ENCODE measurements around the gene CDKAL1.
"Not testable (repeated sequence)": the region's sequence is repeated elsewhere in the genome, so short reads cannot be mapped to it uniquely, and the experiment has no call there.

The CDKAL1 gene

GRCh38 chr6:20808924-20809323 is 274.7 kb downstream of the CDKAL1 start:
- DNase-seq: no peak

- DNase-seq: no peak
Observed at GRCh38 chr6:20810727-20811108, 276.5 kb downstream of the CDKAL1 start.

- DNase-seq: no peak
Observed at GRCh38 chr6:20811109-20811761, 277.0 kb downstream of the CDKAL1 start.

- no peak for DNase-seq
Observed at GRCh38 chr6:20812776-20813175, 278.5 kb downstream of the CDKAL1 start.

- DNase-seq: no peak
Observed at GRCh38 chr6:20814494-20814893, 280.2 kb downstream of the CDKAL1 start.

- DNase-seq: no peak
Observed at GRCh38 chr6:20816126-20816525, 281.9 kb downstream of the CDKAL1 start.

- no peak for DNase-seq
Observed at GRCh38 chr6:20817806-20818320, 283.6 kb downstream of the CDKAL1 start.

GRCh38 chr6:20819774-20820400 is 285.6 kb downstream of the CDKAL1 start:
- no peak for DNase-seq

- no peak for DNase-seq
Observed at GRCh38 chr6:20826378-20826777, 292.1 kb downstream of the CDKAL1 start.

- DNase-seq: no peak
Observed at GRCh38 chr6:20827798-20828197, 293.5 kb downstream of the CDKAL1 start.

- no peak for DNase-seq
Observed at GRCh38 chr6:20830576-20830975, 296.3 kb downstream of the CDKAL1 start.

- DNase-seq: not testable (repeated sequence)
Observed at GRCh38 chr6:20831251-20831650, 297.0 kb downstream of the CDKAL1 start.

- no peak for DNase-seq
Observed at GRCh38 chr6:20833881-20834515, 299.7 kb downstream of the CDKAL1 start.

GRCh38 chr6:20835315-20836010 is 301.2 kb downstream of the CDKAL1 start:
- DNase-seq: no peak

- no peak for DNase-seq
Observed at GRCh38 chr6:20837189-20837588, 302.9 kb downstream of the CDKAL1 start.

GRCh38 chr6:20838113-20838512 is 303.9 kb downstream of the CDKAL1 start:
- DNase-seq: no peak

- DNase-seq: no peak
Observed at GRCh38 chr6:20839630-20840029, 305.4 kb downstream of the CDKAL1 start.

GRCh38 chr6:20840675-20841074 is 306.4 kb downstream of the CDKAL1 start:
- DNase-seq: no peak

- DNase-seq: no peak
Observed at GRCh38 chr6:20841806-20842205, 307.5 kb downstream of the CDKAL1 start.

- DNase-seq: no peak
Observed at GRCh38 chr6:20845592-20845991, 311.3 kb downstream of the CDKAL1 start.

GRCh38 chr6:20846602-20847028 is 312.4 kb downstream of the CDKAL1 start:
- no peak for DNase-seq

GRCh38 chr6:20847904-20848303 is 313.6 kb downstream of the CDKAL1 start:
- no peak for DNase-seq

GRCh38 chr6:20850686-20851416 is 316.6 kb downstream of the CDKAL1 start:
- DNase-seq: no peak

Data from activated CD4-positive, alpha-beta T cell treated with anti-CD3 and anti-CD28 coated beads, Interleukin-2, amount 50 U/mL, for 4 hours (primary cell).